Esophagus muscularis mucosa (tissue), 4 donors: ENCODE measurements around the gene COL4A6.

Experiments
- CTCF ChIP-seq, 3 experiments: fragments of 200-600 bp in 2 of 3; fragments of 450-650 bp in 1 of 3; sonication (generic) in 2 of 3; IDR thresholded peaks; one replicate each; pipeline ENCODE4 v1.5.1; 2017 to 2019; ENCODE audit warnings: antibody characterized with exemption in 3 of 3, mild to moderate bottlenecking in 2 of 3, moderate library complexity in 1 of 3
- EP300 ChIP-seq: sonication (generic); formaldehyde crosslinking; IDR thresholded peaks from one replicate; pipeline ENCODE4 v1.6.1; 2017; ENCODE audit warnings: antibody characterized with exemption
- POLR2A ChIP-seq: fragments of 450-650 bp; IDR thresholded peaks from one replicate; pipeline ENCODE4 v1.6.1; 2017; ENCODE audit warnings: antibody characterized with exemption, moderate library complexity, mild to moderate bottlenecking, low read depth
- POLR2AphosphoS5 ChIP-seq, 2 donors: sonication (generic); formaldehyde crosslinking; IDR thresholded peaks; one replicate each; pipeline ENCODE4 v1.6.1; 2017; ENCODE audit warnings: antibody characterized with exemption in 2 of 2

- TF ChIP-seq EP300 (no peak), POLR2AphosphoS5 (IDR thresholded peaks at IDR 0.05) (no peak), CTCF (IDR thresholded peaks at IDR 0.05) (no peak), POLR2A (no peak)
Observed at GRCh38 chrX:108310506-108310905, 127.7 kb downstream of the COL4A6 start.
